HepG2 (cell line): ENCODE results near the gene ZNF189. TPM values are rescaled to one million over a fixed set of nuclear protein-coding genes. Genes with fewer than 3 reads are reported as not detected.

Experiments used
- CHD4 ChIP-seq: fragments of 200-600 bp; sonication (generic); IDR thresholded peaks from 2 replicates; pipeline ENCODE4 v1.7.0; 2017; ENCODE audit warnings: mild to moderate bottlenecking, low read length, borderline replicate concordance
- DRAP1 ChIP-seq: IDR thresholded peaks from 2 replicates; pipeline ENCODE4 v1.6.1; 2016; ENCODE audit warnings: missing genetic modification reagents, missing compliant biosample characterization
- FOSL1 ChIP-seq: sonication (generic); formaldehyde crosslinking; IDR thresholded peaks from 2 replicates; pipeline ENCODE4 v1.9.0; 2021; ENCODE audit warnings: missing genetic modification reagents, borderline replicate concordance
- GATAD1 ChIP-seq: IDR thresholded peaks from 2 replicates; pipeline ENCODE4 v1.6.1; 2016; ENCODE audit warnings: missing genetic modification reagents, missing compliant biosample characterization
- HMGXB3 ChIP-seq: sonication (generic); formaldehyde crosslinking; IDR thresholded peaks from 2 replicates; pipeline ENCODE4 v1.4.0; 2020; ENCODE audit warnings: missing genetic modification reagents, borderline replicate concordance
- HNRNPUL1 ChIP-seq: fragments of 200-400 bp; formaldehyde crosslinking; IDR thresholded peaks from 2 replicates; pipeline ENCODE4 v1.6.1; 2017; ENCODE audit warnings: low read depth, mild to moderate bottlenecking, low read length, moderate library complexity
- LBX2 ChIP-seq: sonication (generic); formaldehyde crosslinking; IDR thresholded peaks from 2 replicates; pipeline ENCODE4 v1.5.0; 2020; ENCODE audit warnings: missing genetic modification reagents, mild to moderate bottlenecking, borderline replicate concordance
- MAFG ChIP-seq: sonication (generic); formaldehyde crosslinking; IDR thresholded peaks from 2 replicates; pipeline ENCODE4 v1.5.1; 2020; ENCODE audit warnings: mild to moderate bottlenecking, missing genetic modification reagents
- MAZ ChIP-seq, 2 experiments: sonication (generic) in 1 of 2; formaldehyde crosslinking in 1 of 2; IDR thresholded peaks; 2 replicates each; pipeline versions ENCODE4 v1.5.0 to v1.6.1; 2012 to 2020; ENCODE audit warnings: low read depth in 2 of 2, mild to moderate bottlenecking in 2 of 2, borderline replicate concordance in 1 of 2, improper control_type of control experiment in 1 of 2, low read length in 1 of 2, missing genetic modification reagents in 1 of 2, moderate library complexity in 1 of 2
- NCOA1 ChIP-seq: sonication (generic); formaldehyde crosslinking; IDR thresholded peaks from 2 replicates; pipeline ENCODE4 v1.9.0; 2021; ENCODE audit warnings: missing genetic modification reagents
- PHF21A ChIP-seq: sonication (generic); formaldehyde crosslinking; IDR thresholded peaks from 2 replicates; pipeline ENCODE4 v1.5.0; 2020; ENCODE audit warnings: mild to moderate bottlenecking, missing genetic modification reagents
- RBAK ChIP-seq: sonication (generic); formaldehyde crosslinking; IDR thresholded peaks from 2 replicates; pipeline ENCODE4 v1.5.1; 2020; ENCODE audit warnings: mild to moderate bottlenecking, missing genetic modification reagents
- RBM22 ChIP-seq: fragments of 200-400 bp; formaldehyde crosslinking; optimal IDR thresholded peaks from 2 replicates; pipeline ENCODE3; 2017; ENCODE audit warnings: mild to moderate bottlenecking, low read length, moderate library complexity
- SIX4 ChIP-seq: sonication (generic); formaldehyde crosslinking; IDR thresholded peaks from 2 replicates; pipeline ENCODE4 v1.4.0; 2020; ENCODE audit warnings: missing genetic modification reagents
- SNAI1 ChIP-seq: sonication (generic); formaldehyde crosslinking; IDR thresholded peaks from 2 replicates; pipeline ENCODE4 v1.5.0; 2020; ENCODE audit warnings: mild to moderate bottlenecking, missing genetic modification reagents, borderline replicate concordance
- XBP1 ChIP-seq: sonication (generic); formaldehyde crosslinking; IDR thresholded peaks from 2 replicates; pipeline ENCODE4 v1.5.0; 2020; ENCODE audit warnings: missing genetic modification reagents
- YY1 ChIP-seq: IDR thresholded peaks from 2 replicates; pipeline ENCODE4 v1.6.1; 2011; ENCODE audit warnings: low read length, low read depth, moderate library complexity, mild to moderate bottlenecking; ENCODE audit not compliant: insufficient read depth, insufficient replicate concordance
- ZEB1 ChIP-seq: IDR thresholded peaks from 2 replicates; pipeline ENCODE4 v1.6.1; 2012; ENCODE audit warnings: mild to moderate bottlenecking, low read depth, inconsistent platforms; ENCODE audit not compliant: insufficient replicate concordance
- ZMAT3 ChIP-seq: sonication (generic); formaldehyde crosslinking; conservative IDR thresholded peaks from 2 replicates; pipeline ENCODE4 v1.7.0; 2021; ENCODE audit warnings: missing genetic modification reagents
- ZNF331 ChIP-seq: sonication (generic); formaldehyde crosslinking; IDR thresholded peaks from 2 replicates; pipeline ENCODE4 v1.4.0; 2020; ENCODE audit warnings: missing genetic modification reagents
- ZNF343 ChIP-seq: sonication (generic); formaldehyde crosslinking; IDR thresholded peaks from 2 replicates; pipeline ENCODE4 v1.4.0; 2020; ENCODE audit warnings: mild to moderate bottlenecking, missing genetic modification reagents
- ZNF44 ChIP-seq: sonication (generic); formaldehyde crosslinking; IDR thresholded peaks from 2 replicates; pipeline ENCODE4 v1.5.1; 2020; ENCODE audit warnings: mild to moderate bottlenecking, missing genetic modification reagents
- ZNF546 ChIP-seq: sonication (generic); formaldehyde crosslinking; conservative IDR thresholded peaks from 2 replicates; pipeline ENCODE4 v1.8.1; 2023; ENCODE audit warnings: mild to moderate bottlenecking, missing genetic modification reagents
- polyA plus RNA-seq, 8 experiments: library from polyadenylated mRNA; depleted of rRNA in 3 of 8; stranded (reverse) in 7 of 8; unstranded in 1 of 8; fragments of >200 nt; fragmentation: Illumina TruSeq in 4 of 8; extraction: Trizol in 4 of 8; gene quantifications; 2 replicates each; pipeline versions ENCODE4 v1.2.1 to v1.2.3, GENCODE V29; 2011 to 2016; ENCODE audit warnings: low read depth in 4 of 8, missing spikeins in 1 of 8, mixed read lengths in 1 of 8; ENCODE audit not compliant: insufficient read depth in 1 of 8
- total RNA-seq, 5 experiments: library from RNA; depleted of rRNA; stranded (reverse); fragments of >200 nt; fragmentation: Illumina TruSeq; extraction: Trizol; gene quantifications; 2 replicates each; pipeline ENCODE4 v1.2.3, GENCODE V29; 2016; ENCODE audit warnings: low read depth in 1 of 5
- TF ChIP-seq, protein P1 (sequence below): sonication (generic); formaldehyde crosslinking; IDR thresholded peaks from 2 replicates; pipeline ENCODE4 v1.8.1; 2023; ENCODE audit warnings: mild to moderate bottlenecking, missing genetic modification reagents

The ZNF189 gene
- total and polyA plus RNA-seq, 2 of the 13 experiments (the other 11 are each of a cell fraction or from before 2014, with no cell fraction given) = 8.4 to 50.0 TPM

DNA sequence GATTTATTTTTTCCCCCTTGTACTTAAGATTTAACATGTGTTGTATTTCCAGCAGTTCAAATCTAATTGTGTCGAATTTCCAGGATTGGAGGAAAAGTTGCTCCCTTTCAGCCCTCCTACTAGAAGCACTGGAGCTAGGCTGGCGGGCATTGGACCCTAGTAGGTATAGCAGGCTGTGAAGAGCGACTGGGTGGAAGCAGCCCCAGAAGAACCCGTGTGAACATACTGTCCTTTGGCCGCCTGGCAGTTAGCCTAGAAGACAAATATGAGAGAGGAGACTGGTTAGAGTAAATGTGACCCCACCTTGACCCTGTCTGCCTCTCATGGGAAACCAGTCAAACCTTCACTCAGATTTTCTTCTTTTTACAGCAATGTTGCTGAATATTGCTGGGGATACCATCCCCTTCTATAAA is 23.0 kb downstream of the ZNF189 start (continued):
- TF ChIP-seq HMGXB3 (CRISPR knock-in tag) (no peak; the same call in 1 of the 2 replicates), ZNF546 (no peak), ZNF44 (peak; percentile 87), RBM22 (no peak), ZNF343 (no peak), HNRNPUL1 (no peak), MAFG (CRISPR knock-in tag) (no peak), XBP1 (CRISPR knock-in tag) (no peak), CHD4 (no peak), DRAP1 (CRISPR knock-in tag) (no peak; the same call in 1 of the 2 replicates), FOSL1 (CRISPR knock-in tag) (no peak), GATAD1 (CRISPR knock-in tag) (peak; percentile 33; the same call in 1 of the 2 replicates), RBAK (CRISPR knock-in tag) (no peak), PHF21A (CRISPR knock-in tag) (peak; percentile 75; the same call in 1 of the 2 replicates), MAZ (IDR thresholded peaks at IDR 0.05; ENCODE audit: borderline replicate concordance, low read depth, low read length) (no peak), MAZ (CRISPR knock-in tag; IDR thresholded peaks at IDR 0.05; ENCODE audit: low read depth) (no peak), SIX4 (CRISPR knock-in tag) (no peak; the same call in 1 of the 2 replicates), ZMAT3 (CRISPR knock-in tag) (0 out of 2 replicates have a peak, but pooled peaks have one; percentile 53), SNAI1 (CRISPR knock-in tag) (no peak), YY1 (peak; percentile 30), ZEB1 (no peak), LBX2 (CRISPR knock-in tag) (no peak), NCOA1 (CRISPR knock-in tag) (no peak), ZNF331 (CRISPR knock-in tag) (peak; percentile 85)
- TF ChIP-seq, protein P1, sequence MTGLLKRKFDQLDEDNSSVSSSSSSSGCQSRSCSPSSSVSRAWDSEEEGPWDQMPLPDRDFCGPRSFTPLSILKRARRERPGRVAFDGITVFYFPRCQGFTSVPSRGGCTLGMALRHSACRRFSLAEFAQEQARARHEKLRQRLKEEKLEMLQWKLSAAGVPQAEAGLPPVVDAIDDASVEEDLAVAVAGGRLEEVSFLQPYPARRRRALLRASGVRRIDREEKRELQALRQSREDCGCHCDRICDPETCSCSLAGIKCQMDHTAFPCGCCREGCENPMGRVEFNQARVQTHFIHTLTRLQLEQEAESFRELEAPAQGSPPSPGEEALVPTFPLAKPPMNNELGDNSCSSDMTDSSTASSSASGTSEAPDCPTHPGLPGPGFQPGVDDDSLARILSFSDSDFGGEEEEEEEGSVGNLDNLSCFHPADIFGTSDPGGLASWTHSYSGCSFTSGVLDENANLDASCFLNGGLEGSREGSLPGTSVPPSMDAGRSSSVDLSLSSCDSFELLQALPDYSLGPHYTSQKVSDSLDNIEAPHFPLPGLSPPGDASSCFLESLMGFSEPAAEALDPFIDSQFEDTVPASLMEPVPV (CRISPR knock-in tag) = no peak
